SJCRH30 (cell line): ENCODE data around the gene FMN1. TPM values are rescaled to one million over a fixed set of nuclear protein-coding genes. Genes with fewer than 3 reads are reported as not detected.

Experiments used
- DNase-seq, 2 experiments: peaks; one replicate each; pipeline ENCODE4 v3.0.0-alpha.2; 2015 to 2020
- H3K27ac ChIP-seq: fragments of 250-450 bp; sonication (Bioruptor Pico); 2 replicates; pipeline ENCODE4 v1.5.1; 2020; ENCODE audit warnings: mild to moderate bottlenecking, moderate library complexity
- H3K27me3 ChIP-seq: fragments of 250-450 bp; sonication (Bioruptor Pico); 2 replicates; pipeline ENCODE4 v1.5.1; 2020; ENCODE audit warnings: mild to moderate bottlenecking, moderate library complexity
- H3K36me3 ChIP-seq: fragments of 250-450 bp; sonication (Bioruptor Pico); 2 replicates; pipeline ENCODE4 v1.5.1; 2020; ENCODE audit warnings: mild to moderate bottlenecking, moderate library complexity
- H3K4me1 ChIP-seq: fragments of 250-450 bp; sonication (Bioruptor Pico); 2 replicates; pipeline ENCODE4 v1.5.1; 2020; ENCODE audit warnings: mild to moderate bottlenecking, moderate library complexity
- H3K4me3 ChIP-seq: fragments of 250-450 bp; sonication (Bioruptor Pico); 2 replicates; pipeline ENCODE4 v1.5.1; 2020; ENCODE audit warnings: mild to moderate bottlenecking, moderate library complexity
- H3K9me3 ChIP-seq: fragments of 250-450 bp; sonication (Bioruptor Pico); replicated peaks from 2 replicates; pipeline ENCODE4 v1.5.1; 2020; ENCODE audit warnings: mild to moderate bottlenecking, moderate library complexity
- total RNA-seq: library from RNA; depleted of rRNA; stranded (reverse); fragments of >200 nt; shearing (Covaris generic); gene quantifications from 2 replicates; pipeline ENCODE4 v1.2.3, GENCODE V29; 2014

The FMN1 gene
- total RNA-seq, 1 experiment from 2014 or later = 21.2 TPM

- H3K27me3 ChIP-seq = no peaks in the 10 kb centered on the region
- H3K36me3 ChIP-seq = no peaks in the 10 kb centered on the region
- H3K4me3 ChIP-seq = no peak overlapping the region
- no peaks in the 10 kb centered on the region; the same call in 1 of the 2 replicates for H3K9me3 ChIP-seq
- DNase-seq = no peak
- peaks cover 5% of the 10 kb centered on the region for H3K4me1 ChIP-seq
- H3K27ac ChIP-seq = no peak overlapping the region
Measured at GRCh38 chr15:33111041-33111451, 83.5 kb downstream of the FMN1 start.

GRCh38 chr15:33109345-33109744 lies 85.2 kb downstream of the FMN1 start:
- Histone ChIP-seq H3K36me3 (no peaks in the 10 kb centered on the region), H3K9me3 (no peaks in the 10 kb centered on the region), H3K27me3 (no peaks in the 10 kb centered on the region), H3K4me3 (no peak overlapping the region), H3K27ac (no peak overlapping the region), H3K4me1 (peaks cover 14% of the 10 kb centered on the region)
- DNase-seq = no peak

- Histone ChIP-seq H3K27me3 (no peaks in the 10 kb centered on the region), H3K36me3 (no peaks in the 10 kb centered on the region), H3K9me3 (no peaks in the 10 kb centered on the region), H3K4me3 (no peak overlapping the region), H3K4me1 (peaks cover 20% of the 10 kb centered on the region), H3K27ac (no peak overlapping the region)
- no peak for DNase-seq
Measured at GRCh38 chr15:33108518-33108917, 86.0 kb downstream of the FMN1 start.

GRCh38 chr15:33107950-33108349 lies 86.6 kb downstream of the FMN1 start:
- DNase-seq = no peak
- Histone ChIP-seq H3K4me3 (no peak overlapping the region), H3K4me1 (peaks cover 21% of the 10 kb centered on the region), H3K27me3 (no peaks in the 10 kb centered on the region), H3K27ac (no peak overlapping the region), H3K36me3 (no peaks in the 10 kb centered on the region), H3K9me3 (no peaks in the 10 kb centered on the region)

- Histone ChIP-seq H3K27me3 (no peaks in the 10 kb centered on the region), H3K36me3 (no peaks in the 10 kb centered on the region), H3K9me3 (no peaks in the 10 kb centered on the region), H3K4me3 (no peak overlapping the region), H3K27ac (peak overlapping the region; percentile 1; the same call in 1 of the 2 replicates), H3K4me1 (peaks cover 16% of the 10 kb centered on the region)
- peak in 1 of 2 experiments; percentile 62 for DNase-seq
Measured at GRCh38 chr15:33104212-33104611, 90.3 kb downstream of the FMN1 start.

GRCh38 chr15:33101036-33101435 lies 93.5 kb downstream of the FMN1 start:
- no peaks in the 10 kb centered on the region for H3K9me3 ChIP-seq
- no peak for DNase-seq
- H3K27me3 ChIP-seq = no peaks in the 10 kb centered on the region
- H3K4me1 ChIP-seq = peaks cover 31% of the 10 kb centered on the region
- H3K4me3 ChIP-seq = no peak overlapping the region
- no peaks in the 10 kb centered on the region for H3K36me3 ChIP-seq
- H3K27ac ChIP-seq = no peak overlapping the region

GRCh38 chr15:33100314-33100713 lies 94.2 kb downstream of the FMN1 start:
- Histone ChIP-seq H3K4me1 (peaks cover 31% of the 10 kb centered on the region), H3K27me3 (no peaks in the 10 kb centered on the region), H3K4me3 (no peak overlapping the region), H3K27ac (no peak overlapping the region), H3K36me3 (no peaks in the 10 kb centered on the region), H3K9me3 (no peaks in the 10 kb centered on the region)
- no peak for DNase-seq

- H3K9me3 ChIP-seq = no peaks in the 10 kb centered on the region
- peaks cover 25% of the 10 kb centered on the region for H3K4me1 ChIP-seq
- no peaks in the 10 kb centered on the region for H3K27me3 ChIP-seq
- H3K36me3 ChIP-seq = no peaks in the 10 kb centered on the region
- DNase-seq = no peak
- no peak overlapping the region for H3K27ac ChIP-seq
- H3K4me3 ChIP-seq = no peak overlapping the region
Measured at GRCh38 chr15:33099739-33100138, 94.8 kb downstream of the FMN1 start.

GRCh38 chr15:33099213-33099612 lies 95.3 kb downstream of the FMN1 start:
- DNase-seq = no peak
- H3K27ac ChIP-seq = no peak overlapping the region
- H3K27me3 ChIP-seq = no peaks in the 10 kb centered on the region
- H3K9me3 ChIP-seq = no peaks in the 10 kb centered on the region
- peaks cover 22% of the 10 kb centered on the region for H3K4me1 ChIP-seq
- H3K4me3 ChIP-seq = no peak overlapping the region
- no peaks in the 10 kb centered on the region for H3K36me3 ChIP-seq

- H3K27ac ChIP-seq = peak overlapping the region; percentile 43
- DNase-seq = peak; percentile 38 to 62
Measured at GRCh38 chr15:33098094-33099058, 96.1 kb downstream of the FMN1 start.

GRCh38 chr15:33096134-33096533 lies 98.4 kb downstream of the FMN1 start:
- Histone ChIP-seq H3K4me3 (no peak overlapping the region), H3K9me3 (no peaks in the 10 kb centered on the region), H3K27me3 (no peaks in the 10 kb centered on the region), H3K27ac (no peak overlapping the region), H3K36me3 (no peaks in the 10 kb centered on the region), H3K4me1 (peaks cover 28% of the 10 kb centered on the region)
- no peak for DNase-seq

More at GRCh38 chr15:33098094-33099058, 96.1 kb downstream of the FMN1 start:
- Histone ChIP-seq H3K9me3 (no peaks in the 10 kb centered on the region), H3K4me3 (no peak overlapping the region), H3K27me3 (no peaks in the 10 kb centered on the region), H3K36me3 (no peaks in the 10 kb centered on the region), H3K4me1 (peaks cover 15% of the 10 kb centered on the region)

- H3K36me3 ChIP-seq = no peaks in the 10 kb centered on the region
- no peak overlapping the region for H3K27ac ChIP-seq
- H3K27me3 ChIP-seq = no peaks in the 10 kb centered on the region
- H3K4me3 ChIP-seq = no peak overlapping the region
- no peak for DNase-seq
- peaks cover 33% of the 10 kb centered on the region for H3K4me1 ChIP-seq
- no peaks in the 10 kb centered on the region for H3K9me3 ChIP-seq
Measured at GRCh38 chr15:33095641-33096040, 98.9 kb downstream of the FMN1 start.

- Histone ChIP-seq H3K27ac (no peak overlapping the region), H3K4me3 (no peak overlapping the region), H3K27me3 (no peaks in the 10 kb centered on the region), H3K4me1 (peaks cover 44% of the 10 kb centered on the region), H3K9me3 (no peaks in the 10 kb centered on the region), H3K36me3 (no peaks in the 10 kb centered on the region)
- no peak for DNase-seq
Measured at GRCh38 chr15:33094336-33094735, 100.2 kb downstream of the FMN1 start.

- Histone ChIP-seq H3K4me1 (peaks cover 47% of the 10 kb centered on the region), H3K27ac (no peak overlapping the region), H3K4me3 (no peak overlapping the region), H3K36me3 (no peaks in the 10 kb centered on the region), H3K9me3 (no peaks in the 10 kb centered on the region), H3K27me3 (no peaks in the 10 kb centered on the region)
- no peak for DNase-seq
Measured at GRCh38 chr15:33093222-33093621, 101.3 kb downstream of the FMN1 start.

- Histone ChIP-seq H3K27me3 (no peaks in the 10 kb centered on the region), H3K9me3 (no peaks in the 10 kb centered on the region), H3K4me1 (peaks cover 47% of the 10 kb centered on the region), H3K36me3 (no peaks in the 10 kb centered on the region), H3K4me3 (no peak overlapping the region), H3K27ac (no peak overlapping the region)
- no peak for DNase-seq
Measured at GRCh38 chr15:33091983-33092693, 102.4 kb downstream of the FMN1 start.
